Measurements from ENCODE around the gene AGO1. TPM values are rescaled to one million over a fixed set of nuclear protein-coding genes. Genes with fewer than 3 reads are reported as not detected.

Gene AGO1
- total and polyA plus RNA-seq, 2 of the 8 experiments (the other 6 are each of a cell fraction or from before 2014, with no cell fraction given) = 15.1 to 73.7 TPM

- TF ChIP-seq ATF3 (IDR thresholded peaks at IDR 0.05; ENCODE audit: insufficient read depth, low read depth, low read length) = no peak
- TF ChIP-seq POU5F1 (IDR thresholded peaks at IDR 0.05; ENCODE audit: low read depth, low read length) = no peak
- no peak for TF ChIP-seq E2F6 (IDR thresholded peaks at IDR 0.05)
- no peak for TF ChIP-seq BCL11A (IDR thresholded peaks at IDR 0.05; ENCODE audit: low read depth in 2 of 2, low read length in 2 of 2)
- no peak for TF ChIP-seq MAX (IDR thresholded peaks at IDR 0.05)
- TF ChIP-seq EZH2 (IDR thresholded peaks at IDR 0.05; ENCODE audit: low read depth, low read length, severe bottlenecking) = no peak
- TF ChIP-seq CHD1 (IDR thresholded peaks at IDR 0.05; ENCODE audit: low read depth, low read length) = no peak
- no peak for TF ChIP-seq POLR2AphosphoS5 (IDR thresholded peaks at IDR 0.05; ENCODE audit: low read depth, low read length)
- TF ChIP-seq ZNF274 (IDR thresholded peaks at IDR 0.05; ENCODE audit: borderline replicate concordance, extremely low read depth, low read length) = no peak
- TF ChIP-seq TBP (IDR thresholded peaks at IDR 0.05; ENCODE audit: low read depth, low read length) = no peak
- TF ChIP-seq EP300 (IDR thresholded peaks at IDR 0.05; ENCODE audit: borderline replicate concordance in 1 of 2, low read depth in 2 of 2, low read length in 2 of 2) = no peak
- no peak for TF ChIP-seq NANOG (IDR thresholded peaks at IDR 0.05; ENCODE audit: insufficient read depth, low read depth, low read length, poor library complexity, severe bottlenecking)
- peak; percentile 69 for TF ChIP-seq PHF8 (conservative IDR thresholded peaks at IDR 0.05; ENCODE audit: low read depth, low read length)
- peak; percentile 60 for TF ChIP-seq TAF7 (optimal IDR thresholded peaks at IDR 0.05; ENCODE audit: borderline replicate concordance, low read depth, low read length)
- no peak for TF ChIP-seq HDAC6 (IDR thresholded peaks at IDR 0.05; ENCODE audit: low read depth, low read length)
- no peak for TF ChIP-seq MAFK (IDR thresholded peaks at IDR 0.05; ENCODE audit: low read depth, low read length)
- TF ChIP-seq FOSL1 (IDR thresholded peaks at IDR 0.05; ENCODE audit: insufficient read depth, low read depth, low read length) = no peak
- peak; percentile 28; the same call in 1 of the 2 replicates for TF ChIP-seq SP1 (IDR thresholded peaks at IDR 0.05; ENCODE audit: low read depth, low read length)
- TF ChIP-seq CREB1 (IDR thresholded peaks at IDR 0.05) = peak; percentile 69; the same call in 1 of the 2 replicates
- peak; percentile 41; the same call in 1 of the 2 replicates for TF ChIP-seq TAF1 (IDR thresholded peaks at IDR 0.05; ENCODE audit: low read depth, low read length)
- TF ChIP-seq ATF2 (IDR thresholded peaks at IDR 0.05; ENCODE audit: low read length) = no peak
Observed at GRCh38 chr1:35882945-35883634, at the start of gene AGO1 (continued).
